Tongue (tissue), 2 donors: Measurements from ENCODE around the gene MCM3. TPM values are rescaled to one million over a fixed set of nuclear protein-coding genes. Genes with fewer than 3 reads are reported as not detected.

Source experiments
- DNase-seq: peaks from one replicate; pipeline ENCODE4 v3.0.0-alpha.2; 2015
- total RNA-seq: library from RNA; depleted of rRNA; stranded (reverse); fragments of >200 nt; gene quantifications from one replicate; pipeline ENCODE4 v1.2.3, GENCODE V29; 2014

Gene MCM3
- 59.9 TPM for total RNA-seq

GRCh38 chr6:52284460-52285176, at the start of gene MCM3:
Gene MCM3, minus strand, starts transcription at chr6:52284742. Its CDS starts 68 bp downstream, at chr6:52284674.
- DNase-seq: peak; percentile 100

- no peak for DNase-seq
These were observed 49.3 kb upstream of the MCM3 start for GRCh38 chr6:52333840-52334200.

GRCh38 chr6:52331793-52332457, 47.4 kb upstream of the MCM3 start:
- DNase-seq: no peak

GRCh38 chr6:52330470-52330869, 45.9 kb upstream of the MCM3 start:
- no peak for DNase-seq

GRCh38 chr6:52328729-52329128, 44.2 kb upstream of the MCM3 start:
- no peak for DNase-seq

GRCh38 chr6:52328303-52328662, 43.7 kb upstream of the MCM3 start:
- DNase-seq: no peak

- DNase-seq: no peak
These were observed 42.2 kb upstream of the MCM3 start for GRCh38 chr6:52326540-52327364.

- no peak for DNase-seq
These were observed 41.3 kb upstream of the MCM3 start for GRCh38 chr6:52325695-52326471.

GRCh38 chr6:52324189-52324588, 39.6 kb upstream of the MCM3 start:
- DNase-seq: no peak

- DNase-seq: no peak
These were observed 33.5 kb upstream of the MCM3 start for GRCh38 chr6:52317841-52318581.

- no peak for DNase-seq
These were observed 32.7 kb upstream of the MCM3 start for GRCh38 chr6:52317211-52317610.

- DNase-seq: no peak
These were observed 30.2 kb upstream of the MCM3 start for GRCh38 chr6:52314752-52315151.

GRCh38 chr6:52312461-52312860, 27.9 kb upstream of the MCM3 start:
- DNase-seq: peak; percentile 16

GRCh38 chr6:52310932-52311331, 26.4 kb upstream of the MCM3 start:
- peak; percentile 44 for DNase-seq

GRCh38 chr6:52307900-52308372, 23.4 kb upstream of the MCM3 start:
- no peak for DNase-seq

- DNase-seq: peak; percentile 17
These were observed 22.7 kb upstream of the MCM3 start for GRCh38 chr6:52306972-52307870.

- peak; percentile 23 for DNase-seq
These were observed 21.6 kb upstream of the MCM3 start for GRCh38 chr6:52305948-52306767.

GRCh38 chr6:52305411-52305810, 20.9 kb upstream of the MCM3 start:
- no peak for DNase-seq

GRCh38 chr6:52304983-52305390, 20.4 kb upstream of the MCM3 start:
- DNase-seq: peak; percentile 16

- no peak for DNase-seq
These were observed 18.6 kb upstream of the MCM3 start for GRCh38 chr6:52303178-52303577.
